ENCODE results near the gene PACS1.
A peak's percentile ranks its signal among the peaks of the same experiment; 100 is the strongest.
"Not testable (repeated sequence)": the region's sequence is repeated elsewhere in the genome, so short reads cannot be mapped to it uniquely, and the experiment has no call there.

The PACS1 gene

GRCh38 chr11:66263785-66264184 lies 193.7 kb downstream of the PACS1 start:
- DNase-seq = no peak

GRCh38 chr11:66264383-66264782 lies 194.3 kb downstream of the PACS1 start:
- no peak for DNase-seq

DNA sequence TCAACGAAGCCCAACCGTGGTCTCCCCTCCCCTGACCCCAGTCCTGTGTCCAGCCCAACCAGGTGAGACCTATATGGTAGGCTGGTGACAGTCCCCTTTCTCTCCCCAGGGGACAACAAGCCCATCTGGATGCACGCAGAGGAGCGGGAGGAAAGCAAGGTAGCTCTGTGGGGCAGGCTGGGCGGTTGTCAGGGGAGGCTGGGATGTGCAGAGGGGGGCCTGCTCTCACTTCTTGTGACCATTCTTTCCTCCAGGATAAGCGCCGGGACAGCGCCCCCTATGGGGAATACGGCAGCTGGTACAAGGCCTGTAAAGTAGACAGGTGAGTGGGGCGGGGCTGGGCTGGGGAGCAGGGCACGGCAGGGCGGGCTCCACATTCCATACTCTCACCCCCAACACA lies 194.8 kb downstream of the PACS1 start:
- DNase-seq = no peak

DNA sequence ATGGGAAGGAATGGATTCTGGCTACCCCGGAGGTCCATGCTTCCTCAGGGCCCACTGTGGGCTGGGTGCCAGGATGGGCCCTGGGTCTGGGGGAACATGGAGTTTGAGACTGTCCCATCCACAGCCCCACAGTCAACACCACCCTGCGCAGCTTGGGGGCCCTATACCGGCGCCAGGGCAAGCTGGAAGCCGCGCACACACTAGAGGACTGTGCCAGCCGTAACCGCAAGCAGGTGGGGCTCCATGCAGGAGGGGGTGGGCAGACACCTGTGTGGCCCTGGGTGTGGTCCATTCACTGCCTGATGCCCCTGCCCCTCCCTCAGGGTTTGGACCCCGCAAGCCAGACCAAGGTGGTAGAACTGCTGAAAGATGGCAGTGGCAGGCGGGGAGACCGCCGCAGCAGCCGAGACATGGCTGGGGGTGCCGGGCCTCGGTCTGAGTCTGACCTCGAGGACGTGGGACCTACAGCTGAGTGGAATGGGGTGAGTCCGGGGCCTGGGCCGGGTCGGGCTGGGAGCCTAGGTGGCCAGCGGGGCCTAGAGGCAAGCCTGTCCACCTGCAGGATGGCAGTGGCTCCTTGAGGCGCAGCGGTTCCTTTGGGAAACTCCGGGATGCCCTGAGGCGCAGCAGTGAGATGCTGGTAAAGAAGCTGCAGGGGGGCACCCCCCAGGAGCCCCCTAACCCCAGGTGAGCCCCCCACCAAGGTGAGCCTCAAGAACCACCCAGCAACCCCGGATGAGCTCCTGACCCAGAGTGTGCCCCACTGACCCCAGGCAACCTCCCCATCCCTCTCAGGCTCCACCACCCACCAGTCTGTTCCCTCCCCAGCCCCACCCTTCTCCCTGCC lies 195.7 kb downstream of the PACS1 start:
- no peak for DNase-seq

- no peak for DNase-seq
Measured at GRCh38 chr11:66266378-66267038, 196.4 kb downstream of the PACS1 start.

DNA sequence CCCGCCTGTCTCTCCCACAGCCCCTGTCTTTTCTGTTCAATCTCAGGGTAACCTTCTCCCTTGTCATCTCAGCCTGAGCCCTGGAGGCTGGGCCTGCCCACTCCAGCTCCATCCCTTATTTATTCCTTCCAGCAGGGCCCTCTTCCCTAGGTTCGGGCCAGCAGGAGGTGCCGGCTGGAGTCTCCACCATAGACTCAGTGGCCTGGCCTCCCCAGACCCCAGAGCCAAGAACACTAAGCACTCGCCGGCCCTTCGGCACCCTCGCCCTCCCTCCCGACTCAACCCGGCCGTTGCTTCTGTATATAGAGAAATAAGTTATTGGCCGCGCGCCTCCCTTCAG lies 196.9 kb downstream of the PACS1 start:
- DNase-seq = no peak

DNA sequence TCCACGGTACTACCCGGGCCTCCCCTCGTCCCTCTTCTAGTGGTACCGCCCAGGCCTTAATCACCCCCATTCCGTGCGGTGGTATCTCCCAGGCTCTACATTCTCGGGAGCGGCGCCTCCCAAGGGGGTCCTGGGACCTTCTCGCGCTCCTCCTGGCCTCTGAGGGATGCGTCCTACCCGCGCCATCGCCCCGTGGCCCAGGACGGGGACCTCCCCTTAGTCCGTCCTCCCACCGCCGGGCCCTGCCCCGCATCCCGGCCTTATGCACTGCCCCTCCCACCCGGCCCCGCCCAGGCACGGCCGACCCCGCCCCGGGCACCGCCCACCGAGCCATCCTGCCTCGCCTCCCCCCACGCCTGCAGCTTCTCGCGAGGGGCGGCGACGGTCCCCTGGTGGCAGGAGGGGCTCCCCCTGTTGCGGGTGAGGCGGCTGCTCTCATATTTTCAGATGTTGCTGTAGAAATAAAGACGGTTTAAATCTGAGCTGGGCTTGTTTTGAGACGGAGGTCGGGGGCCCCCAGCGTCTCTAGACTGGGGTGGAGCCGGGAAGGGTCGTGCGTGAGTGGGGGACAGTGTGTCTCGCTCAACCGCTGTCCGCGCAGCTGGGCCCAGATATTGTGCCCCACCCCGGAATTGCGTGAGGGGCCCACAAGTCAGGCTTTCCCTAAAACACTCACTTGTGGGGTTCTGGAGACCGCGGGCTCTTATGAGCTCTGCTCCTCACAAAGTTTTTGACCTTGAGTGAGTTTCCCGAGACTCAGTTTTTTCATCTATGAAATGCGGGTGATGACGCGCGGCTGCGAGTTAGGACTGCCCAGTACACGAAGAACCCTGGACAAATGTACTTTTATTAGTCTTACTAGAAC lies 197.5 kb downstream of the PACS1 start:
- peak; percentile 72 to 78 for DNase-seq

GRCh38 chr11:66268244-66268951 lies 198.3 kb downstream of the PACS1 start, which contains the start of gene RAB1B:
Gene RAB1B (plus strand): TSS chr11:66268639. CDS start chr11:66268680, 41 bp downstream.
- DNase-seq = peak; percentile 97 to 98

DNA sequence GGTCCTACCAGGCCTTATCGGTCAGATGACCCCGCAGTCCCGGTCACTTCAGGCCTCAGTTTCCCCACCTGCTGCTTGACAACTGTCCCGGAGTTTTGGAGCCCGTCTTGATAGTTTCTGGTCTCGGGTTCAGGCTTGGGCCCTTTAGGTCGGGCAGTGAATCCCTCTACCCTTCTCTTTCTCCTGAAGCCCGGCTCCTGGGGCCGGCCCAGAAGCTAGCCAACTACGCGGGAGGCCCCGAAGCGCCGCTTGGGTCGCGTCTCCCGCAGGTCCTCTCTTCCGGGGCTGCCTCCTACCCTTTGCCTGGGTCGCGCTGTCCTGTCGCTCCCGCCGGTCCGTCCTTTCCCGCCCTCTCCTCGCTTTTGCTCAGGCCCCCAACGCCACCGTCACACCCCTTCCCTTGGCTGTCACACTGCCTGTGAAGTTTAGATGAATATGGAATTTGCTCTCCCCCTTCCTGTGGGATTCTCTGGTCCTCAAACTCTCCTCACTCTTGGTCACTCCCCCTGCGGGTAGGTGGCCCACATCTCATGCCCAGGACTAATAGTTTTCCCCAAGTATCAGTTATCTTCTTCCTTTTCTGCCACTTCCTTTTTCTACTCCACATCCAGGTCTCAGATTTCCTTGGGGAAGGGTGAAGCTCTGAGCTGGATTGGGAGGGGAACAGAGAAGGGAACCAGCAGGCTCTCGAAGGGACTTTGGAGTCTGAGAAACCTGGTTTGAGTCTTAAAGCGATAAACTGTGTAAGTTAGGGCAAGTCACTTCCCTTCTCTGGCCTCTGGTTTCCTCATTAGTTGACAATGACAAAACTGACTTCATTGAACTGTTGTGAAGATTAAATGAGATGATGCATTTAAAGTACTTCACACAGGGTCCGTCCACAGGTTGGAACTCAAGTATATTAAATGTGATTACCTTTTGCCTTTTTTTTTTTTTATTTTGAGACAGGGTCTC lies 199.2 kb downstream of the PACS1 start:
- peak; percentile 40 to 65 for DNase-seq

- no peak for DNase-seq
Measured at GRCh38 chr11:66271816-66272215, 201.7 kb downstream of the PACS1 start.

GRCh38 chr11:66272596-66272995 lies 202.5 kb downstream of the PACS1 start:
- DNase-seq = no peak

DNA sequence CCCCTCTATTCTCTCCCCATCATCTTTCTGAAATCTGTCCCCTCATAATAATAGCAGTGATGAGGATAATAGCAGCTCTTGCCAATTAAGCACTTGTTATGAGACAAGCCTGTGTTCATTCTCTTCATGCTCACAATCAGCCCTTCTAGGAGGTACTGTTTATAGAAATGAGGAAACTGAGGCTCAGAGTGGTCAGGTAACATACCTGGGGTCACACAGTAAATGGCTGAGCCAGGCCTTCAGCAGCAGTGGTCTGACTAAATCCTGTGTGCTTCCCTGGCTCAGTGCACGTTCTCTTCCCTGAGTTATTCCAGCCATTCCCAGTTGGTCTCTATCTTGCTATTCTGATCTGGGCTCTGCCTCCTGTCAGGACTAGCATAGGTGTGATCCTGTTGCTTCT lies 204.1 kb downstream of the PACS1 start:
- DNase-seq = no peak

GRCh38 chr11:66275396-66275795 lies 205.3 kb downstream of the PACS1 start:
- DNase-seq = no peak

- DNase-seq = no peak
Measured at GRCh38 chr11:66275984-66276612, 206.0 kb downstream of the PACS1 start.

DNA sequence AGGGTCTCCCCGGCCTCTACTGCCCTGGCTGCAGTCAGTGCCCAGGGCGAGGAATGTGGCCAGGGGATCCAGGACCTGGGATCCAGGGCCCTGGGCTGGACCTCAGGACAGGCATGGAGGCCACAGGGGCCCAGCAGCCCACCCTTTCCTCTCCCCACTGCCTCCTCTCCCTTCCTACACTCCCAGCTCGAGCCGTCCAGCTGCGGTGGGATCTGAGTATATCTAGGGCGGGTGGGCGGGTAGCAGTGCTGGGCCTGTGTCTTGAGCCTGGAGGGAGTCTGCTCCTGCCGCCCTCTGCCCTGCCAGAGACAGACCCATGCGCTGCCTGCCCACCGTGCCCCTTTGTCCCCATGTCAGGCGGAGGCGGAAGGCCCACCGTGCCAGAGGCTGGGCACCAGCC lies 206.5 kb downstream of the PACS1 start:
- DNase-seq = not testable (repeated sequence)

DNA sequence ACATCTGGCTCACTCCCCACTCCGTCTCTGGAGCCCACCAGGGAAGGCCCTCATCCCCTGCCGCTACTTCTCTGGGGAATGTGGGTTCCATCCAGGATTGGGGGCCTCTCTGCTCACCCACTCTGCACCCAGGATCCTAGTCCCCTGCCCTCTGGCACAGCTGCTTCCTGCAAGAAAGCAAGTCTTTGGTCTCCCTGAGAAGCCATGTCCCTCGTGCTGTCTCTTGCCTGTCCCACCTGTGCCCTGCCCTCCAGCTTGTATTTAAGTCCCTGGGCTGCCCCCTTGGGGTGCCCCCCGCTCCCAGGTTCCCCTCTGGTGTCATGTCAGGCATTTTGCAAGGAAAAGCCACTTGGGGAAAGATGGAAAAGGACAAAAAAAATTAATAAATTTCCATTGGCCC lies 207.0 kb downstream of the PACS1 start:
- DNase-seq = not testable (repeated sequence)

- peak in 1 of 2 experiments; percentile 11 for DNase-seq
Measured at GRCh38 chr11:66277471-66278362, 207.6 kb downstream of the PACS1 start, which contains the start of gene CNIH2. Gene CNIH2 (plus strand): TSS chr11:66278175. CDS start chr11:66278457, 282 bp downstream.

DNA sequence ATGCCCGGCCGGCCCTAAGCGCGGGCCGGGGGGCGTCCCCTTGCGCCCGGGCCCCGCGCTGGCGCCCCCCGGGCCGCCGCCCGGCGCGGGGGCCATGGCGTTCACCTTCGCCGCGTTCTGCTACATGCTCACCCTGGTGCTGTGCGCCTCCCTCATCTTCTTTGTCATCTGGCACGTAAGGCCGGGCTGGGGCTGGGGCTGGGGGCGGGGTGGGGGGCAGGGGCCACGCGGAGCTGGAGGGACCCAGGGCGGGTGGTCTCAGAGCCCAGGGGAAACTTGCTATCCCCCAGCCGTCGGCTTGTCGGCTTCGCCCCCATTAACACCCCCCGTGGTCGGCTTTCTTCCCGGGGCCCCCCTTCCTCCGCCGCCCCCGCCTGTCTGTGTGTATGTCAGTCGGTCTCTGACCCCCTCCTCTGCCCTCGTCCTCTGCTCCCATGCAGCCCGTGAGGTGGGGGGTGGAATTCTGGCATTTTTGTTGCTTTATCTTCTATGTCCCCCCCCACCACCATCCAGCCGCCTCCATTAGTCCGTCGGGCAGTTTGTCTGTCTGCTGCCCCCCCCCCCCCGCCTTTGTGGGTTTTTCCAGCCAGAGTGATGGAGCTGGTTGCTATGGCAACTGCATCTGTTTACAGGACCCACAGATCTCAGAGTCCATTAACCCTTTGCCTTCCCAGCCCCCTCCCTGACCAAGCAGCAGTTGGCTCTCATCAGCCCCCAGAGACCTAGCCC lies 208.5 kb downstream of the PACS1 start:
- no peak for DNase-seq
